K562 (cell line): ENCODE data around the gene KIF18B. TPM values are rescaled to one million over a fixed set of nuclear protein-coding genes. Genes with fewer than 3 reads are reported as not detected.

Source experiments
- ATAC-seq: fragments of 200-7000 bp; cut with Tn5 transposase; 3 replicates; pipeline ENCODE4 v1.9.1; 2020; ENCODE audit warnings: moderate library complexity
- BruUV-seq: library from RNA; stranded (reverse); fragments of 400-500 nt; replicated peaks from 2 replicates; lab custom pipeline; 2021; lab: Mats Ljungman, UMichigan
- CTCF ChIA-PET: fragments of 300-600 bp; formaldehyde crosslinking; extraction: SDS; loops from one replicate; lab custom pipeline; 2021; ENCODE audit warnings: low intra/inter-chr PET ratio; lab: Yijun Ruan, JAX
- POLR2A ChIA-PET: fragments of 300-600, 350-650 bp; sonication (Branson Sonifier 250); formaldehyde crosslinking; extraction: SDS; loops from one replicate; lab custom pipeline; 2021; ENCODE audit warnings: antibody characterized with exemption, inconsistent platforms; lab: Yijun Ruan, JAX
- DNase-seq, 4 experiments: peaks; one replicate each; pipeline versions ENCODE4 v3.0.0 to v3.0.0-alpha.2; 2011 to 2018; ENCODE audit warnings: low spot score in 3 of 4, mixed read lengths in 3 of 4; ENCODE audit errors: extremely low read depth in 1 of 4
- FAIRE-seq: peaks from 2 replicates; lab custom pipeline; 2011; peaks lifted over from hg19 to GRCh38; lab: Jason Lieb, UNC
- H2AFZ ChIP-seq: 2 replicates; pipeline ENCODE4 v1.6.0; 2011; ENCODE audit warnings: low read depth, low read length, control low read depth, inconsistent platforms
- H3K27ac ChIP-seq: fragments of 200-600 bp; 3 replicates; pipeline ENCODE4 v1.8.0; 2011; ENCODE audit warnings: low read depth, mild to moderate bottlenecking, control low read depth, inconsistent platforms, low read length, moderate library complexity, mixed read lengths; ENCODE audit errors: extremely low read depth
- H3K27me3 ChIP-seq, 2 experiments: fragments of 300-600 bp in 1 of 2; 2 replicates in 1 of 2; 3 replicates in 1 of 2; pipeline versions ENCODE4 v1.6.0 to v1.8.0; 2011; ENCODE audit warnings: inconsistent platforms in 2 of 2, low read length in 2 of 2, mild to moderate bottlenecking in 1 of 2, mixed read lengths in 1 of 2, moderate library complexity in 1 of 2; ENCODE audit not compliant: control insufficient read depth in 2 of 2, insufficient read depth in 2 of 2
- H3K36me3 ChIP-seq: fragments of 300-600 bp; 3 replicates; pipeline ENCODE4 v1.8.0; 2011; ENCODE audit warnings: mild to moderate bottlenecking, low read length, inconsistent platforms; ENCODE audit not compliant: control insufficient read depth, insufficient read depth
- H3K4me1 ChIP-seq, 2 experiments: fragments of 200-600 bp in 1 of 2; replicated peaks in 1 of 2; 2 replicates in 1 of 2; 3 replicates in 1 of 2; pipeline versions ENCODE4 v1.5.1 to v1.8.0; 2011; ENCODE audit warnings: inconsistent platforms in 2 of 2, low read length in 2 of 2, mild to moderate bottlenecking in 1 of 2, mixed read lengths in 1 of 2, moderate library complexity in 1 of 2; ENCODE audit not compliant: control insufficient read depth in 2 of 2, insufficient read depth in 2 of 2
- H3K4me2 ChIP-seq: 2 replicates; pipeline ENCODE4 v1.6.1; 2011; ENCODE audit warnings: low read length, control low read depth, inconsistent platforms, mixed read lengths; ENCODE audit not compliant: insufficient read depth
- H3K4me3 ChIP-seq: fragments of 200-600 bp; sonication (generic), shearing (Covaris generic); 2 replicates; pipeline ENCODE4 v1.5.1; 2016; ENCODE audit warnings: control low read depth, inconsistent platforms
- H3K79me2 ChIP-seq: fragments of 200-600 bp; 3 replicates; pipeline ENCODE4 v1.8.0; 2011; ENCODE audit warnings: low read length, inconsistent platforms; ENCODE audit not compliant: control insufficient read depth, insufficient read depth
- H3K9ac ChIP-seq, 2 experiments: 2 replicates each; pipeline versions ENCODE4 v1.6.0 to v1.6.1; 2011; ENCODE audit warnings: low read depth in 2 of 2, low read length in 2 of 2, control low read depth in 1 of 2, inconsistent platforms in 1 of 2, mild to moderate bottlenecking in 1 of 2, mixed read lengths in 1 of 2; ENCODE audit not compliant: insufficient read depth in 1 of 2
- H3K9me1 ChIP-seq: one replicate; pipeline ENCODE4 v1.6.0; 2011; ENCODE audit warnings: inconsistent platforms, mild to moderate bottlenecking, low read length, moderate library complexity; ENCODE audit not compliant: control insufficient read depth, insufficient read depth
- H3K9me3 ChIP-seq: replicated peaks from 2 replicates; pipeline ENCODE4 v1.5.1; 2011; ENCODE audit warnings: low read depth, low read length, inconsistent platforms; ENCODE audit not compliant: control insufficient read depth, insufficient read depth
- H4K20me1 ChIP-seq: replicated peaks from 2 replicates; pipeline ENCODE4 v1.6.1; 2011; ENCODE audit warnings: low read length, inconsistent platforms, mixed read lengths; ENCODE audit not compliant: control insufficient read depth, insufficient read depth
- AFF1 ChIP-seq, 2 experiments: fragments of 450-650 bp; IDR thresholded peaks; 2 replicates each; pipeline ENCODE4 v1.6.1; 2018; ENCODE audit warnings: mild to moderate bottlenecking in 2 of 2, low read depth in 1 of 2; ENCODE audit not compliant: partially characterized antibody in 2 of 2
- BRCA1 ChIP-seq, 2 experiments: fragments of 450-650 bp in 1 of 2; sonication (generic) in 1 of 2; formaldehyde crosslinking in 1 of 2; IDR thresholded peaks; 2 replicates each; pipeline versions ENCODE4 v1.5.0 to v1.6.1; 2017 to 2020; ENCODE audit warnings: mild to moderate bottlenecking in 1 of 2, missing genetic modification reagents in 1 of 2
- CHCHD3 ChIP-seq: fragments of 250-450 bp; sonication (Bioruptor Pico); IDR thresholded peaks from 2 replicates; pipeline ENCODE4 v2.1.2; 2022; ENCODE audit warnings: mild to moderate bottlenecking
- MTA1 ChIP-seq: fragments of 450-650 bp; IDR thresholded peaks from 2 replicates; pipeline ENCODE4 v1.6.1; 2017; ENCODE audit warnings: borderline replicate concordance
- NFE2 ChIP-seq: IDR thresholded peaks from 2 replicates; pipeline ENCODE4 v1.6.1; 2014; ENCODE audit warnings: antibody characterized with exemption, low read depth
- NRF1 ChIP-seq, 2 experiments: fragments of 450-650 bp; IDR thresholded peaks in 1 of 2; conservative IDR thresholded peaks in 1 of 2; 2 replicates each; pipeline ENCODE4 v1.6.1; 2014; ENCODE audit warnings: mild to moderate bottlenecking in 2 of 2
- RFX1 ChIP-seq: fragments of 450-650 bp; IDR thresholded peaks from 2 replicates; pipeline ENCODE4 v1.6.1; 2016; ENCODE audit warnings: mild to moderate bottlenecking, moderate library complexity
- SMAD1 ChIP-seq: fragments of 150-350 bp; IDR thresholded peaks from 2 replicates; pipeline ENCODE4 v1.6.1; 2014; ENCODE audit warnings: low read length, low read depth; ENCODE audit not compliant: partially characterized antibody
- STAT5A ChIP-seq: IDR thresholded peaks from 2 replicates; pipeline ENCODE4 v1.6.1; 2012; ENCODE audit warnings: low read length, inconsistent platforms, borderline replicate concordance
- TAF9B ChIP-seq: fragments of 450-650 bp; IDR thresholded peaks from 2 replicates; pipeline ENCODE4 v1.6.1; 2018; ENCODE audit warnings: mild to moderate bottlenecking; ENCODE audit not compliant: partially characterized antibody
- TEAD2 ChIP-seq: fragments of 450-650 bp; IDR thresholded peaks from 2 replicates; pipeline ENCODE4 v1.6.1; 2016; ENCODE audit warnings: missing genetic modification characterization, control low read depth, missing compliant biosample characterization
- ZBTB17 ChIP-seq: fragments of 450-650 bp; formaldehyde crosslinking; IDR thresholded peaks from 2 replicates; pipeline ENCODE4 v1.4.0; 2020; ENCODE audit warnings: mild to moderate bottlenecking
- ZBTB26 ChIP-seq: fragments of 450-650 bp; formaldehyde crosslinking; IDR thresholded peaks from 2 replicates; pipeline ENCODE4 v1.4.0; 2022; ENCODE audit warnings: missing genetic modification characterization
- ZC3H4 ChIP-seq: sonication (generic); formaldehyde crosslinking; IDR thresholded peaks from 2 replicates; pipeline ENCODE4 v1.9.0; 2021; ENCODE audit warnings: missing genetic modification reagents, borderline replicate concordance
- ZNF24 ChIP-seq: fragments of 450-650 bp; IDR thresholded peaks from 2 replicates; pipeline ENCODE4 v1.6.1; 2016
- ZNF644 ChIP-seq: fragments of 200-800 bp; sonication (Bioruptor generic); IDR thresholded peaks from 2 replicates; pipeline ENCODE4 v1.6.1; 2016; ENCODE audit warnings: low read depth, missing genetic modification characterization, missing compliant biosample characterization
- WGBS: fragments of 100-300 bp; shearing (Covaris generic); methylation state at CpG from one replicate; pipeline ENCODE4 v1.1.6; 2016; ENCODE audit warnings: low coverage, mixed read lengths; ENCODE audit not compliant: insufficient coverage; ENCODE audit errors: missing lambda C conversion rate; 5-methylcytosine and 5-hydroxymethylcytosine counted together
- in situ Hi-C: fragments of 300-500 bp; cut with MboI; formaldehyde crosslinking; loops from 4 replicates; pipeline ENCODE4 v1.15.0; 2018; ENCODE audit warnings: inconsistent platforms, mixed read lengths
- intact Hi-C: fragments of 100-400 bp; cut with micrococcal nuclease; formaldehyde crosslinking; loops from 2 replicates; pipeline ENCODE4 v1.14.2; 2022
- polyA plus RNA-seq, 8 experiments: library from polyadenylated mRNA; depleted of rRNA in 4 of 8; stranded (reverse) in 5 of 8; unstranded in 3 of 8; fragments of >200 nt; fragmentation: Nextera tagmentation in 2 of 8; fragmentation: Illumina TruSeq in 1 of 8; extraction: Ambion mirVana in 2 of 8; extraction: Trizol in 1 of 8; gene quantifications; 2 replicates each; pipeline versions ENCODE4 v1.2.1 to v1.2.3, GENCODE V29; 2011 to 2014; ENCODE audit warnings: inconsistent platforms in 1 of 8, missing spikeins in 1 of 8
- total RNA-seq, 7 experiments: library from RNA; depleted of rRNA in 6 of 7; stranded (reverse); fragments of >200 nt in 6 of 7; fragmentation: Illumina TruSeq in 2 of 7; extraction: Trizol in 2 of 7; gene quantifications; 2 replicates each; pipeline versions ENCODE4 v1.2.1 to v1.2.3, GENCODE V29; 2011 to 2021; ENCODE audit warnings: low replicate concordance in 1 of 7

Gene KIF18B
- total and polyA plus RNA-seq, 9 of the 15 experiments (the other 6 are each of a cell fraction or from before 2014, with no cell fraction given), result 2.0 to 42.8 (median 13.2) TPM

GRCh38 chr17:44887971-44888954 is 59.3 kb downstream of the KIF18B start:
- Histone ChIP-seq H2AFZ (no peak overlapping the region), H4K20me1 (peaks cover 30% of the 10 kb centered on the region)
- intact Hi-C loops, result no loop called here
- no peak for DNase-seq
- ATAC-seq, result no peak
- TF ChIP-seq NFE2 (no peak), ZBTB17 (CRISPR knock-in tag) (no peak), NRF1 (conservative IDR thresholded peaks at IDR 0.05 in 1 of 2, IDR thresholded peaks at IDR 0.05 in 1 of 2) (no peak), ZNF644 (tag) (no peak), MTA1 (no peak), BRCA1 (IDR thresholded peaks at IDR 0.05) (no peak), BRCA1 (CRISPR knock-in tag; IDR thresholded peaks at IDR 0.05) (no peak), AFF1 (IDR thresholded peaks at IDR 0.05; ENCODE audit: low read depth in 1 of 2, partially characterized antibody in 2 of 2) (no peak), CHCHD3 (CRISPR knock-in tag) (no peak), TEAD2 (no peak), ZNF24 (no peak), STAT5A (no peak), RFX1 (no peak), TAF9B (no peak), ZBTB26 (CRISPR knock-in tag) (no peak), SMAD1 (no peak), ZC3H4 (CRISPR knock-in tag) (no peak)
- TF ChIP-seq, all 486 proteins: peak for 0
- Histone ChIP-seq H3K79me2 (peaks cover 64% of the 10 kb centered on the region), H3K36me3 (peaks cover 84% of the 10 kb centered on the region), H3K4me3 (no peak overlapping the region), H3K4me1 (no peaks in the 10 kb centered on the region; a peak in 2 of 5 replicates), H3K9me3 (no peaks in the 10 kb centered on the region), H3K4me2 (no peak overlapping the region), H3K9ac (peak overlapping the region in 1 of 2 experiments; percentile 15; a peak in 1 of 4 replicates), H3K27ac (no peak overlapping the region), H3K27me3 (no peaks in the 10 kb centered on the region), H3K9me1 (no peaks in the 10 kb centered on the region)
- BruUV-seq, result no TSS peak
- WGBS, result 84% methylated on average over 10 of the region's 10 CpGs
- ChIA-PET CTCF (no interaction called here), POLR2A (no interaction called here)
- in situ Hi-C loops, result no loop called here
- FAIRE-seq, result no peak
